Mesenchymal stem cell (in vitro differentiated cells and primary cell): ENCODE measurements around the gene SPATA21.

Source experiments
- DNase-seq: peaks from one replicate; pipeline ENCODE4 v3.0.0-alpha.2; 2013
- H2AFZ ChIP-seq: one replicate; pipeline ENCODE4 v1.6.1; 2013; ENCODE audit warnings: low read depth, mild to moderate bottlenecking, control low read depth, inconsistent platforms, low read length, moderate library complexity
- H2AK5ac ChIP-seq: 2 replicates; pipeline ENCODE4 v1.6.1; 2013; ENCODE audit warnings: low read length, moderate library complexity, mild to moderate bottlenecking, inconsistent platforms; ENCODE audit not compliant: severe bottlenecking
- H2BK120ac ChIP-seq: one replicate; pipeline ENCODE4 v1.6.1; 2013; ENCODE audit warnings: low read depth, mild to moderate bottlenecking, inconsistent platforms, low read length, moderate library complexity
- H2BK12ac ChIP-seq, 2 experiments: one replicate each; pipeline ENCODE4 v1.6.1; 2013; ENCODE audit warnings: inconsistent platforms in 2 of 2, low read length in 2 of 2, mild to moderate bottlenecking in 2 of 2, moderate library complexity in 2 of 2, control low read depth in 1 of 2
- H2BK15ac ChIP-seq: one replicate; pipeline ENCODE4 v1.6.1; 2013; ENCODE audit warnings: mild to moderate bottlenecking, low read depth, inconsistent platforms; ENCODE audit not compliant: poor library complexity, severe bottlenecking
- H2BK5ac ChIP-seq: 2 replicates; pipeline ENCODE4 v1.6.1; 2013; ENCODE audit warnings: low read depth, mild to moderate bottlenecking, low read length, control low read depth, inconsistent platforms; ENCODE audit not compliant: poor library complexity, severe bottlenecking
- H3K14ac ChIP-seq, 2 experiments: one replicate each; pipeline ENCODE4 v1.6.1; 2013; ENCODE audit warnings: inconsistent platforms in 2 of 2, low read length in 2 of 2, control low read depth in 1 of 2, mild to moderate bottlenecking in 1 of 2, moderate library complexity in 1 of 2
- H3K18ac ChIP-seq, 2 experiments: one replicate each; pipeline ENCODE4 v1.6.1; 2013; ENCODE audit warnings: inconsistent platforms in 2 of 2, low read length in 2 of 2, control low read depth in 1 of 2, low read depth in 1 of 2, mild to moderate bottlenecking in 1 of 2
- H3K23ac ChIP-seq, 2 experiments: one replicate each; pipeline ENCODE4 v1.6.1; 2013; ENCODE audit warnings: inconsistent platforms in 2 of 2, low read length in 2 of 2, mild to moderate bottlenecking in 2 of 2, moderate library complexity in 2 of 2, control low read depth in 1 of 2
- H3K27ac ChIP-seq: 2 replicates; pipeline ENCODE4 v1.5.1; 2013; ENCODE audit warnings: mild to moderate bottlenecking, moderate library complexity, low read length, control low read depth, inconsistent platforms; ENCODE audit not compliant: poor library complexity, severe bottlenecking
- H3K27me3 ChIP-seq, 2 experiments: 2 replicates each; pipeline versions ENCODE4 v1.6.1 to v1.7.0; 2013; ENCODE audit warnings: low read length in 2 of 2, mild to moderate bottlenecking in 2 of 2, moderate library complexity in 2 of 2, control low read depth in 1 of 2, inconsistent platforms in 1 of 2; ENCODE audit not compliant: control insufficient read depth in 1 of 2, insufficient read depth in 1 of 2
- H3K36me3 ChIP-seq, 2 experiments: 2 replicates each; pipeline versions ENCODE4 v1.6.1 to v1.7.0; 2013; ENCODE audit warnings: low read length in 2 of 2, control low read depth in 1 of 2, inconsistent platforms in 1 of 2, low read depth in 1 of 2, mild to moderate bottlenecking in 1 of 2; ENCODE audit not compliant: insufficient read depth in 2 of 2, control insufficient read depth in 1 of 2
- H3K4ac ChIP-seq, 2 experiments: one replicate each; pipeline ENCODE4 v1.6.1; 2013; ENCODE audit warnings: inconsistent platforms in 2 of 2, low read length in 2 of 2, mild to moderate bottlenecking in 2 of 2, moderate library complexity in 2 of 2, control low read depth in 1 of 2, low read depth in 1 of 2
- H3K4me1 ChIP-seq: 2 replicates; pipeline ENCODE4 v1.6.1; 2013; ENCODE audit warnings: low read depth, low read length, control low read depth; ENCODE audit not compliant: control insufficient read depth, insufficient read depth
- H3K4me2 ChIP-seq: 2 replicates; pipeline ENCODE4 v1.6.1; 2013; ENCODE audit warnings: low read length, mild to moderate bottlenecking, inconsistent platforms; ENCODE audit not compliant: poor library complexity, severe bottlenecking
- H3K4me3 ChIP-seq, 2 experiments: 2 replicates each; pipeline versions ENCODE4 v1.5.1 to v1.7.0; 2013; ENCODE audit warnings: low read length in 2 of 2, mild to moderate bottlenecking in 2 of 2, control low read depth in 1 of 2, low read depth in 1 of 2; ENCODE audit not compliant: insufficient read depth in 1 of 2
- H3K79me1 ChIP-seq: replicated peaks from 2 replicates; pipeline ENCODE4 v1.6.1; 2013; ENCODE audit warnings: mild to moderate bottlenecking, control low read depth, low read length, inconsistent platforms; ENCODE audit not compliant: poor library complexity, severe bottlenecking
- H3K9ac ChIP-seq: 2 replicates; pipeline ENCODE4 v1.7.0; 2013; ENCODE audit warnings: mild to moderate bottlenecking, low read length, moderate library complexity
- H3K9me3 ChIP-seq: 2 replicates; pipeline ENCODE4 v1.7.0; 2013; ENCODE audit warnings: mild to moderate bottlenecking, low read length; ENCODE audit not compliant: control insufficient read depth
- H4K8ac ChIP-seq: one replicate; pipeline ENCODE4 v1.6.1; 2013; ENCODE audit warnings: inconsistent platforms, mild to moderate bottlenecking, low read length, moderate library complexity
- H4K91ac ChIP-seq: one replicate; pipeline ENCODE4 v1.6.1; 2013; ENCODE audit warnings: mild to moderate bottlenecking, low read length, inconsistent platforms
- WGBS: methylation state at CpG from one replicate; pipeline ENCODE4 v1.1.7; 2013; ENCODE audit warnings: mixed read lengths; 5-methylcytosine and 5-hydroxymethylcytosine counted together

The SPATA21 gene

DNA sequence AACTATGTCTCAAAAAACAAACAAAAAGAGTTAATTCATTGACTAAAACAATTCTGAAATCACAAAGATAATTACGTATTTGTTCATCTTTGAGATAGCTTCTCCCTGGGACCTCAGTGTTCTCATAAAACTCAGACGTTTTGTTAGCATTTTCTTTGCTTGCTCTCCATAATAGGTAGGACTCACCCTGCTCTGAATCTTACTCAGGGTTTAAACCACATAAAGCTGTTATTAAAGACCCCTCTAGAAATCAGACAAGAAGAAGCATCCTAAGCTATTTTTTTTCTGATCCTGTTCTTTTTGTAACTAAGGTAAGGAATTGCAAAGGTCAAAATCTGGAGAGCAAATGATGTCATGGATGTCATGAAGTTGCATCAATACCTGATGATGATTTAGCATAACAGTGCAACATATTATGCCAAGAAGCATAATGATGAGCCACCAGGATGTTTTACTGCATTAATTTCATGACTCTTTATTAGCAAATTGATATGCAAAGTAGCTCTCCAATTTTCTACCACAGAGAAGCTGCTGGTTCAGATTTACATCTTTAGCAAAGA, 87.3 kb downstream of the SPATA21 start:
- Histone ChIP-seq H3K4ac (no peak overlapping the region), H4K8ac (no peak overlapping the region), H3K27me3 (no peaks in the 10 kb centered on the region)

More for the DNA sequence above, 87.3 kb downstream of the SPATA21 start:
- peaks cover 8% of the 10 kb centered on the region for H3K4me1 ChIP-seq
- peak overlapping the region in 1 of 2 experiments; percentile 53 for H3K4me3 ChIP-seq
- no peak overlapping the region for H3K27ac ChIP-seq
- no peak overlapping the region for H3K14ac ChIP-seq
- no peaks in the 10 kb centered on the region for H3K9me3 ChIP-seq
- peaks cover 2% of the 10 kb centered on the region for H3K79me1 ChIP-seq
- H2BK12ac ChIP-seq = no peak overlapping the region
- H3K4me2 ChIP-seq = no peak overlapping the region
- peak overlapping the region; percentile 95 for H3K9ac ChIP-seq
- H2AK5ac ChIP-seq = no peak overlapping the region
- 57% methylated on average over 2 of the region's 2 CpGs for WGBS
- no peak overlapping the region for H3K18ac ChIP-seq
- no peaks in the 10 kb centered on the region for H3K36me3 ChIP-seq
- no peak overlapping the region for H2BK120ac ChIP-seq
- no peak overlapping the region for H2BK5ac ChIP-seq
- H4K91ac ChIP-seq = no peak overlapping the region
- no peak overlapping the region for H3K23ac ChIP-seq
- DNase-seq = no peak
- H2BK15ac ChIP-seq = no peak overlapping the region
- no peak overlapping the region for H2AFZ ChIP-seq
